ENCODE measurements around the gene SLC5A2. TPM values are rescaled to one million over a fixed set of nuclear protein-coding genes. Genes with fewer than 3 reads are reported as not detected.

Gene SLC5A2
- total RNA-seq, 1 experiment from 2014 or later = 0.11 TPM

- intact Hi-C loops (cut with micrococcal nuclease) = no loop called here
- Histone ChIP-seq H3K4me2 (ENCODE audit: low read length) (no peak overlapping the region), H2AFZ (ENCODE audit: low read length) (no peak overlapping the region), H3K9me3 (ENCODE audit: low read length) (no peaks in the 10 kb centered on the region), H3K27ac (ENCODE audit: low read length) (no peak overlapping the region), H3K4me1 (ENCODE audit: insufficient read depth, low read length) (no peaks in the 10 kb centered on the region), H3F3A (ENCODE audit: low read length, unreplicated experiment) (no peaks in the 10 kb centered on the region), H3K36me3 (ENCODE audit: low read depth, low read length) (no peaks in the 10 kb centered on the region), H3K79me2 (ENCODE audit: low read length) (no peaks in the 10 kb centered on the region), H3K9me2 (replicated peaks; ENCODE audit: low read length) (no peaks in the 10 kb centered on the region), H4K20me1 (ENCODE audit: low read length) (no peaks in the 10 kb centered on the region), H3K9ac (ENCODE audit: low read length) (no peak overlapping the region), H3K27me3 (ENCODE audit: low read length) (no peaks in the 10 kb centered on the region), H3K4me3 (ENCODE audit: low read length) (no peak overlapping the region)
- ATAC-seq (no peak), DNase-seq (no peak)
- CTCF ChIA-PET = no interaction called here
- TF ChIP-seq EZH2phosphoT487 (IDR thresholded peaks at IDR 0.05; ENCODE audit: borderline replicate concordance, low read length) (no peak), EZH2 (IDR thresholded peaks at IDR 0.05; ENCODE audit: low read length, unreplicated experiment) (no peak), CTCF (conservative IDR thresholded peaks at IDR 0.05; ENCODE audit: low read depth, low read length) (no peak)
- POLR2A ChIA-PET (ENCODE audit: unreplicated experiment) = no interaction called here
- no TSS peak for BruUV-seq (replicated peaks)
These were observed 10.7 kb downstream of the SLC5A2 start for GRCh38 chr16:31493506-31494125.

- Histone ChIP-seq H3K4me1 (ENCODE audit: insufficient read depth, low read length) (no peaks in the 10 kb centered on the region), H3K27ac (ENCODE audit: low read length) (no peak overlapping the region), H3K9ac (ENCODE audit: low read length) (no peak overlapping the region), H3K4me2 (ENCODE audit: low read length) (no peak overlapping the region), H3K9me2 (replicated peaks; ENCODE audit: low read length) (no peaks in the 10 kb centered on the region), H3F3A (ENCODE audit: low read length, unreplicated experiment) (no peaks in the 10 kb centered on the region), H4K20me1 (ENCODE audit: low read length) (no peaks in the 10 kb centered on the region), H2AFZ (ENCODE audit: low read length) (no peak overlapping the region), H3K9me3 (ENCODE audit: low read length) (no peaks in the 10 kb centered on the region), H3K4me3 (ENCODE audit: low read length) (no peak overlapping the region), H3K27me3 (ENCODE audit: low read length) (no peaks in the 10 kb centered on the region), H3K36me3 (ENCODE audit: low read depth, low read length) (no peaks in the 10 kb centered on the region), H3K79me2 (ENCODE audit: low read length) (no peaks in the 10 kb centered on the region)
- ChIA-PET CTCF (no interaction called here), POLR2A (ENCODE audit: unreplicated experiment) (no interaction called here)
- TF ChIP-seq EZH2phosphoT487 (IDR thresholded peaks at IDR 0.05; ENCODE audit: borderline replicate concordance, low read length) = no peak
- TF ChIP-seq EZH2 (IDR thresholded peaks at IDR 0.05; ENCODE audit: low read length, unreplicated experiment) = no peak
- TF ChIP-seq CTCF (conservative IDR thresholded peaks at IDR 0.05; ENCODE audit: low read depth, low read length) = no peak
- ATAC-seq (no peak), DNase-seq (no peak)
- BruUV-seq (replicated peaks) = no TSS peak
- intact Hi-C loops (cut with micrococcal nuclease) = no loop called here
These were observed 13.7 kb downstream of the SLC5A2 start for GRCh38 chr16:31496670-31497069.

GRCh38 chr16:31498493-31498892, 15.6 kb downstream of the SLC5A2 start:
- ChIA-PET POLR2A (ENCODE audit: unreplicated experiment) (no interaction called here), CTCF (no interaction called here)
- Histone ChIP-seq H3K36me3 (ENCODE audit: low read depth, low read length) (no peaks in the 10 kb centered on the region), H3K79me2 (ENCODE audit: low read length) (no peaks in the 10 kb centered on the region), H3K27me3 (ENCODE audit: low read length) (no peaks in the 10 kb centered on the region), H3F3A (ENCODE audit: low read length, unreplicated experiment) (no peaks in the 10 kb centered on the region), H3K9ac (ENCODE audit: low read length) (no peak overlapping the region), H3K4me1 (ENCODE audit: insufficient read depth, low read length) (no peaks in the 10 kb centered on the region), H3K4me3 (ENCODE audit: low read length) (no peak overlapping the region), H4K20me1 (ENCODE audit: low read length) (no peaks in the 10 kb centered on the region), H3K9me3 (ENCODE audit: low read length) (no peaks in the 10 kb centered on the region), H3K9me2 (replicated peaks; ENCODE audit: low read length) (no peaks in the 10 kb centered on the region), H3K4me2 (ENCODE audit: low read length) (no peak overlapping the region), H2AFZ (ENCODE audit: low read length) (no peak overlapping the region), H3K27ac (ENCODE audit: low read length) (no peak overlapping the region)
- no peak for ATAC-seq
- no TSS peak for BruUV-seq (replicated peaks)
- no peak for TF ChIP-seq CTCF (conservative IDR thresholded peaks at IDR 0.05; ENCODE audit: low read depth, low read length)
- no peak for DNase-seq
- intact Hi-C loops (cut with micrococcal nuclease) = no loop called here
